Measurements from ENCODE around the gene FTO.

- TF ChIP-seq CTCF (CRISPR knock-in tag; IDR thresholded peaks at IDR 0.05) (no peak), STAG1 (CRISPR knock-in tag; IDR thresholded peaks at IDR 0.05) (no peak)
Observed at GRCh38 chr16:53745086-53745485, 41.1 kb downstream of the FTO start.
